RWPE2 (cell line): ENCODE data around the gene TTC13.
A peak's percentile ranks its signal among the peaks of the same experiment; 100 is the strongest.

Experiments used
- ATAC-seq: fragments of 200-7000 bp; cut with Tn5 transposase; 3 replicates; pipeline ENCODE4 v1.9.1; 2021; ENCODE audit warnings: low read depth
- DNase-seq: peaks from one replicate; pipeline ENCODE4 v3.0.0-alpha.2; 2020; ENCODE audit warnings: low spot score
- H3K27ac ChIP-seq: fragments of 450-650 bp; 2 replicates; pipeline ENCODE4 v1.5.1; 2017; ENCODE audit warnings: mild to moderate bottlenecking; ENCODE audit not compliant: poor library complexity, severe bottlenecking
- H3K27me3 ChIP-seq: fragments of 250-450 bp; sonication (Bioruptor Pico); 2 replicates; pipeline ENCODE4 v1.5.1; 2021; ENCODE audit warnings: mild to moderate bottlenecking, moderate library complexity; ENCODE audit not compliant: insufficient read depth, poor library complexity, severe bottlenecking
- H3K36me3 ChIP-seq: fragments of 250-450 bp; sonication (Bioruptor Pico); 2 replicates; pipeline ENCODE4 v1.5.1; 2020; ENCODE audit warnings: low read depth, mild to moderate bottlenecking, moderate library complexity
- H3K4me1 ChIP-seq: fragments of 250-450 bp; sonication (Bioruptor Pico); 2 replicates; pipeline ENCODE4 v1.5.1; 2021; ENCODE audit warnings: mild to moderate bottlenecking, moderate library complexity; ENCODE audit not compliant: insufficient read depth, poor library complexity, severe bottlenecking
- H3K4me3 ChIP-seq: fragments of 250-450 bp; sonication (Bioruptor Pico); 2 replicates; pipeline ENCODE4 v1.5.1; 2021; ENCODE audit warnings: mild to moderate bottlenecking, moderate library complexity; ENCODE audit not compliant: severe bottlenecking
- H3K9me3 ChIP-seq: fragments of 250-450 bp; sonication (Bioruptor Pico); 2 replicates; pipeline ENCODE4 v1.5.1; 2021; ENCODE audit warnings: mild to moderate bottlenecking, moderate library complexity; ENCODE audit not compliant: severe bottlenecking
- TF ChIP-seq, protein P1 (sequence below): fragments of 450-650 bp; IDR thresholded peaks from one replicate; pipeline ENCODE4 v1.5.1; 2017; ENCODE audit warnings: mild to moderate bottlenecking, moderate library complexity; ENCODE audit not compliant: poor library complexity, severe bottlenecking

The TTC13 gene

DNA sequence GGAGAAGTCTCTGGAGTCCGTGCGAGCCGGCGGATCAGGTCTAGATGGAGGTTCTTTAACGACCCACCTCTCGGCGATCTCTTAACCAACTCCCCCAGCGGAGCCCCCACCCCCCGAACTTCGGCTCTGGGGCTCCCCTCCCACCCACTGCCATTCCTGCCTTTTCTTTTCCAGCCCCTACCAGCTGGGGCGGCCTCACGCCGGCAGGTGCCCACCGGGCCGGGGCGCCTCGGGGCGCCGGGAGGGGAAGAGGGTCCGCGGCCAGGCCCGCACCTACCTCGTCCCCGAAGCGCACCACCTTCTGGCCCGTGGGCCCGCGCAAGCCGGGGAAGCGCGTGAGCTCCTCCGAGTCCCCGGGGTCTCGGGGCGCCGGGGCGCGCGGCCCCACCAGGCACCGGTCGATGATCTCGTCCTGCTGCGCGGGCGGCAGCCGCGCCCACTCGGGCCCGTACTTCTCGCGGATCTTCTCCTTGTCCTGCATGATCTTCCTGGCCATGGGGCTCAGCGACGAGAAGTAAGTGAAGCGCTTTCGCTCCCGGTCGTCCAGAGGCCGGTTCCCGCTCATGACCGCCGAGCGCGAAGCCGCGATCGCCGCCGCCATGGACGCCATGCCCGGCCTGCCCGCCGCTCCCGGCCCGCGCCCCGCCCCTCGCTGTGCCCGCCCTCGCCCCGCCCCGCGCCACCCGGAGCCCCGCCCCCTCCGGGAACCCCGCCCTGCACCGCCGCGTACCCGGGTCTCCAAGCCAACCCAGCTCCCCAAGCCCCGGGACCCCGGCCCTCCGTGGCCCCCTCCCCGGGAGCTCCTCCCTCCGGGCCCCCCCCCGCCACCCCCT lies 110.5 kb downstream of the TTC13 start, which contains the start of gene C1orf198:
Gene C1orf198, minus strand, starts transcription at position 619 of the 833 bp plus-strand sequence. Its CDS starts 9 bp downstream, at position 610.
- peak; percentile 79 for ATAC-seq
- DNase-seq = no peak
- no peaks in the 10 kb centered on the region for H3K27me3 ChIP-seq

DNA sequence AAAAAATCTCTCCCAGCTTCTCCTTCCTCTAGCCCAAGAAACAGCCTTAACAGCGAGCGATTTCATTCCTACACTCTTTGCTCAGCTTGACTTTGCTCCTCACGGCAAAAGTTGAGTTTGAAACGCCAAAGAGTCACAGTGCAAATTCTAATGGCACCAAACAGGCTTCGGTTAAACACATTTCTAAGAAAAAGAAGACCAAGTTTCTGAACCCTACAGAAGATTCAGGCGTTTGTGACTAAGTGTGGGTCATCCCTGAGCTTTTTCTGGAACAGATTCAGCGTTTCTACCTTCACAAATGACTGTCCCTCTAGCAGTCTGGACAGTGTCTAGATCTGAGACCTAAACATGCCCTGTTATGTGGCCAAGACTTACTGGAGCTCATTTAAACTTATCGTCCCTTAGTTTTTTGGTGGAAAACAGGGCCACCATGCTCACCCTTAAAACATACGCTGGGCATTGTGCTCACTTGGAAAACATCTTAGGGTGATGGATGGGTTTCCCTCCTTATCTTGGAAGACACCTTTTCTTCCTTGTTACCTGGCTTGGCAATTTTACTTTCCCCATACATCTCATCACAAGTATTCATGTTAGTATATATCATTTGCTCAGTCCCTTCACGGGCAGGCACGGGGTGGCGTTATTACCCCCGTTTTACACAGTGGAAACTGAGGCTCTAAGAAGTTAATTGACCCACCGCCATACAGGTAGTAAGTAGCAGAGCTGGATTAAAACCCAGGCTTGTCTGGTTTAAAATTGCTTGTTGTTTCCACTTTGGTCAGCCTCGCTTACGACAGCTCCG lies 111.4 kb downstream of the TTC13 start:
- no peak for DNase-seq
- no peak for ATAC-seq
- H3K27me3 ChIP-seq = no peaks in the 10 kb centered on the region
- no peak overlapping the region for H3K27ac ChIP-seq
- peak overlapping the region; percentile 99 for H3K4me3 ChIP-seq
- H3K36me3 ChIP-seq = no peaks in the 10 kb centered on the region
- no peaks in the 10 kb centered on the region for H3K9me3 ChIP-seq
- TF ChIP-seq, protein P1, sequence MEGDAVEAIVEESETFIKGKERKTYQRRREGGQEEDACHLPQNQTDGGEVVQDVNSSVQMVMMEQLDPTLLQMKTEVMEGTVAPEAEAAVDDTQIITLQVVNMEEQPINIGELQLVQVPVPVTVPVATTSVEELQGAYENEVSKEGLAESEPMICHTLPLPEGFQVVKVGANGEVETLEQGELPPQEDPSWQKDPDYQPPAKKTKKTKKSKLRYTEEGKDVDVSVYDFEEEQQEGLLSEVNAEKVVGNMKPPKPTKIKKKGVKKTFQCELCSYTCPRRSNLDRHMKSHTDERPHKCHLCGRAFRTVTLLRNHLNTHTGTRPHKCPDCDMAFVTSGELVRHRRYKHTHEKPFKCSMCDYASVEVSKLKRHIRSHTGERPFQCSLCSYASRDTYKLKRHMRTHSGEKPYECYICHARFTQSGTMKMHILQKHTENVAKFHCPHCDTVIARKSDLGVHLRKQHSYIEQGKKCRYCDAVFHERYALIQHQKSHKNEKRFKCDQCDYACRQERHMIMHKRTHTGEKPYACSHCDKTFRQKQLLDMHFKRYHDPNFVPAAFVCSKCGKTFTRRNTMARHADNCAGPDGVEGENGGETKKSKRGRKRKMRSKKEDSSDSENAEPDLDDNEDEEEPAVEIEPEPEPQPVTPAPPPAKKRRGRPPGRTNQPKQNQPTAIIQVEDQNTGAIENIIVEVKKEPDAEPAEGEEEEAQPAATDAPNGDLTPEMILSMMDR = no peak
- H3K4me1 ChIP-seq = peaks cover 8% of the 10 kb centered on the region

More for the DNA sequence above, 110.5 kb downstream of the TTC13 start, which contains the start of gene C1orf198:
- Histone ChIP-seq H3K4me3 (peak within 1 kb of the TSS; percentile 99), H3K36me3 (no peaks in the 10 kb centered on the region), H3K27ac (no peak within 1 kb of the TSS), H3K9me3 (no peaks in the 10 kb centered on the region), H3K4me1 (peaks cover 8% of the 10 kb centered on the region)
- TF ChIP-seq, protein P1 = no peak

GRCh38 chr1:230866171-230867070 lies 112.2 kb downstream of the TTC13 start:
- Histone ChIP-seq H3K27me3 (no peaks in the 10 kb centered on the region), H3K27ac (no peak overlapping the region), H3K9me3 (no peaks in the 10 kb centered on the region), H3K4me3 (no peak overlapping the region), H3K36me3 (no peaks in the 10 kb centered on the region), H3K4me1 (peaks cover 8% of the 10 kb centered on the region)
- DNase-seq (no peak), ATAC-seq (no peak)
- TF ChIP-seq, protein P1 = no peak

- peaks cover 8% of the 10 kb centered on the region for H3K4me1 ChIP-seq
- no peak overlapping the region for H3K4me3 ChIP-seq
- H3K9me3 ChIP-seq = no peaks in the 10 kb centered on the region
- H3K27ac ChIP-seq = no peak overlapping the region
- no peaks in the 10 kb centered on the region for H3K36me3 ChIP-seq
- no peaks in the 10 kb centered on the region for H3K27me3 ChIP-seq
- no peak for ATAC-seq
- no peak for DNase-seq
- TF ChIP-seq, protein P1 = no peak
Measured at GRCh38 chr1:230865062-230865817, 113.4 kb downstream of the TTC13 start.
